Stimulated activated CD4-positive, alpha-beta T cell treated with anti-CD3 and anti-CD28 coated beads, TNF-alpha, amount 100 ng/mL, for 4 hours (primary cell): ENCODE results near the gene C1orf94.
"Not testable (repeated sequence)": the region's sequence is repeated elsewhere in the genome, so short reads cannot be mapped to it uniquely, and the experiment has no call there.

ENCODE experiments used
- DNase-seq, 3 experiments: peaks; one replicate each; pipeline ENCODE4 v3.0.0-alpha.2; 2020; ENCODE audit warnings: low read depth in 3 of 3

Gene C1orf94

GRCh38 chr1:34164771-34165391, 11.8 kb upstream of the C1orf94 start, which contains the start of gene CSMD2:
CSMD2 (minus strand) TSS chr1:34165230; CDS start chr1:34165097, 133 bp downstream.
- DNase-seq, result no peak

- no peak for DNase-seq
These were observed 11.2 kb upstream of the C1orf94 start for GRCh38 chr1:34165422-34165921.

GRCh38 chr1:34166191-34166624, 10.5 kb upstream of the C1orf94 start:
- no peak for DNase-seq

- no peak for DNase-seq
These were observed 9.9 kb upstream of the C1orf94 start for GRCh38 chr1:34166625-34167361.

DNA sequence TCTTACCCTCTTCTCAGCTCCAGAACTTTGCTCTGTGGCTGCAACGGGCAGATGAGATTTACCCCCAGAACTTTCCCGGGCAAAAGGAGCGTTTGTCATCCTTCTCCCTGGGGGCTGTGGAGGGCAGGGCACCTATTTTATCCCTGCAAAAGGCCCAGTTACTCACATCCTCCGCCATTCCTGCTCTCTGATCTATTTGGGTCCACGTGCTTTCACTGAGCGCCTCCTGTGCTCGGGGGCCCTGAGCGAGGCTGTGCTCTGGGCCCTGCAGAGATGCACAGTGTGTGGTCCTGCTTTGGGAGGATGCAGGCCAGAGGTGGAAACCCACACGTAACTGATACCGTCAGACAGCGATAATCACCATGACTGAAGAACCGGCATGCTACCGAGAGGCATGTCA, 9.3 kb upstream of the C1orf94 start:
- DNase-seq, result no peak

GRCh38 chr1:34175744-34176143, 963 bp upstream of the C1orf94 start:
- no peak for DNase-seq

DNA sequence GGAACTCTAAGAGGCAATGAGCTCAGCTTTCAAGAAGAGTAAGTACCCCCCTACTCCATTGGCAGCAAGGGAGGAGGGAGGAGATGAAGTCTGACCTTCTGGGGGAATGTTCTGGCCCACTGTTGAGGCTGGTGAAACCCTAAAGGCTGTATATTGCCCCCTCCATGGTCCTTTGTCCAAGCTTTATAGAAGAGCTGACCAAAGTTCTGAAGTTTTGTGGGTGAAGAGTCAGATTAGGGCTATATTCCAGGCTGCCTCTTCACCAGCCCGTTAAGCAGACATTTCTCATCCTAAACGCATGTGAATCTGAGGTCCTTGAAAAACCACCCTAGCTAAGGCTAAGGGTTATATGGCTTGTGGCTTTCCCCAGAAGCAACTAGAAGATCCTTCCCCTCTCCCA, 1.4 kb downstream of the C1orf94 start:
- no peak for DNase-seq

DNA sequence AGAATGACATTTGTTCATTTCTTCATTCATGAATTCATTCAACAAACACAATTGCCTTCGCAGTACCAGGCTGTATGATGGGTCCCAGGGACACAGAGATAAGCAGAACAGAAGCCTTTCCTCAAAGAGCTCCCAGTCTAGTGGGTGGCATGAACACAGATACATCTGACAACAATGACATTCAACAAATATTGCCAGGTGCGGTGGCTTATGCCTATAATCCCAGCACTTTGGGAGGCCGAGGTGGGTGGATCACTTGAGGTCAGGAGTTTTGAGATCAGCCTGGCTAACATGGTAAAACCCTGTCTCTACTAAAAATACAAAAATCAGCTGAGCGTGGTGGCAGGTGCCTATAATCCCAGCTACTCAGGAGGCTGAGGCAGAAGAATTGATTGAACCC, 6.7 kb downstream of the C1orf94 start:
- not testable (repeated sequence) for DNase-seq

GRCh38 chr1:34186741-34187494, 10.2 kb downstream of the C1orf94 start:
- no peak for DNase-seq

DNA sequence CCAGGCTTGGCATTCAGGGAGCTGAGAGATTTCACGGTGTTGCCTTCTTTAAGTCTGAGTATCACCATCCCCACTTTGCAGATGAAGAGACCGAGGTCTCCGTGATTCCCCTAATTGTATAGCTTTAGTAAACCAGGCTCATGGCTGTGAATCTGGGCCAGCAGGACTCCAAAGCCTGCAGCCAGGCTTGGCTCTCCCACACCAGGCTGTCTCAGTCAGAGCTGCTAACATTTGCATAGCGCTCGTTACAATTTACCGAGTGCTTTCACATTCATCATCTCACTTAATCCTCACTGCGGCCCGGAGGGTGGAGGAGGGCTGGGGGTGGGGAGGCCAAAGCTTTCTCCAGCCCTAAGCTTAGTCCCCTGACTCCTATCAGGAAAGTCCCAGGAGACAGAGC, 11.7 kb downstream of the C1orf94 start:
- DNase-seq, result no peak

- DNase-seq, result no peak
These were observed 12.3 kb downstream of the C1orf94 start for GRCh38 chr1:34188985-34189384.

DNA sequence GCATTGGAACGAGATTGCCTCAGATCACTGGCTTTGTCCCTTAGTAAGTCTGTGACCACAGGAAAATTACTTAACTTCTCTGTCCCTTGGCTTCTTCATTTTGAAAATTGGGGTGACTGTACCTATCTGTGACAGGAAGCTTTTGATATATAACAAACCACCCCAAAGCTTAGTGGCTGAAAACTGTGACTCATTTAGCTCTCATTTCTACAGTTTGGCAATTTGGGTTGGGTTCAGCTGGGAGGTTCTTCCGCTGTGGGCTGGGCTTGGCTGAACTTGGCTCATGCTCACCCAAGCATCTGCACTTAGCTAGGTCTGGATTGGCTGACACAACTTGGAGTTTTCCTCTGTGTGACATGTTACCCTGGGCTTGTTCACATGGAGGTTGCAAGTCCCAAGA, 14.0 kb downstream of the C1orf94 start:
- no peak for DNase-seq

DNA sequence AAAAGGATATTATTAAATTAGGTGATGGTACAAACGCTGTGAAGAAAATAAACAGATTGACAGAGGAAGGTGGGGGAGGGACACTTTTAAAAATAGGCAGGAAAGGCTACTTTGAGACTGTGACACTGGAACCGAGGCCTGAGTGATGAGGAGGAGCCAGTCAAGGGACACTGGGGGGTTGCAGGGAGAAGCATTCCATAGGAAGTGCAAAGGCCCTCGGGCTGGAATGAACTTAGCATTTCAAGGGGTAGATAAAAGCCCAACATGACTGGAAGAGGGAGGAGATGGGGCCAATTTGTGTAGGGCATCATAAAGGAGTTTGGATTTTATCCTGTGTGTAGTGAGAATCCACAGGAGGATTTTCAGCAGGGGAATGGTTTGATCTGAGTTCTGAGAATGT, 15.9 kb downstream of the C1orf94 start:
- DNase-seq, result no peak

GRCh38 chr1:34199927-34200326, 23.2 kb downstream of the C1orf94 start:
- DNase-seq, result no peak

DNA sequence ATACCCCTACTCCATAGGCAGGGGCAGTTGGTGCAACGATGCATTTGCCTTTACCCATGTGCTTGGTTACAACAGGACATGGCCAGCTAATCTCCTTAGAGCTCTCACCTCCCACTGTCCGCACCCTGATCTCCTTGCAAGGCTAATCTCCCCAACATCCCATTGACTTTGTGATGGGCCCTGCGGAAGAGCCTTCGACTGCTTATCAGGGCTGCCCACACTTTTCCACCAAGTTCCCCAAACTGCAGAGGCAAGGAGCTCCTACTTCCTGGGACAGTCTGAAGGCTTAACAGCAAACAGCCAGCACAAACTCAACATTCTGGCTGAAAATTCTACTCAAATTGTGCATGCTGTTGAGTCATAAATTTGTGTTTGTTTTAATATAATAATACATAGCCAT, 36.0 kb downstream of the C1orf94 start:
- DNase-seq, result no peak

DNA sequence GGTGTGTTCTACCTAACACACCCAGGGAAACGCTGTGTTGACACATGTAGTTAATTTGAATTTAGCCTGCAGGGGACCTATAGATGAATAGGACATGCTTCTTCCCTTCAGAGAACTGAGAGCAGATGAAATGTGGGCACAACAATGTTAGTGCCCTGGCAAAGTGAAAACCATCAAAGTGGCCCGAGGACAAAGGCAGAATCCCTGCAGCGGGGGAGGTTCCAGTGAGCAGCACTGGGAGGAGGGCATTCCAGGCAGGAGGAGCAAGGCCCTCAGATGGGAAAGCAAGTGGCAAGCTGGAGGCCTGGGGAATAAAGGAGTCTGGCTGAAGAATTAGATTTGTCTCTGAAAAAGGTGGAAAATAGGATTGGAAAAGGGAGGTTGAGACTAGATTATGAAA, 37.2 kb downstream of the C1orf94 start:
- DNase-seq, result no peak

GRCh38 chr1:34231441-34231840, 54.7 kb downstream of the C1orf94 start:
- no peak for DNase-seq

GRCh38 chr1:34235594-34235993, 58.9 kb downstream of the C1orf94 start:
- no peak for DNase-seq

DNA sequence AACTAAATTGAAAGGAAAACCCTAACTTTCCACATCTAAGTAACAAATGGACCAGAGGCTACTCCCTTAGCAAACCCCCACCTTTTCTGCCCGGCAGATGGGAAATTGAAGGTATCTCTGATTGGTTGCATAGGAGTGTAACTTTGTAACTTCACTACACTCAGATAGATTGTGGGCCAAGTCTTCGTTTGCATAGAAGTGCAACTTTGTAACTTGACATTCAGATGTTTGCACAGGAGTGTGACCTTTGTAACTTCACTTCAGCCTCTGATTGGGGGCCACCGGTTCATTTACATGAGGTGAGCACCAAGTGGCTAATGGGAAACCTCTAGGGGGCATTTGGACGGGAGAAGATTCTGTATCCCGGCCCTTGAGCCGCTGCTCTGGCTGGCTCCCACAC, 59.4 kb downstream of the C1orf94 start:
- DNase-seq, result no peak

DNA sequence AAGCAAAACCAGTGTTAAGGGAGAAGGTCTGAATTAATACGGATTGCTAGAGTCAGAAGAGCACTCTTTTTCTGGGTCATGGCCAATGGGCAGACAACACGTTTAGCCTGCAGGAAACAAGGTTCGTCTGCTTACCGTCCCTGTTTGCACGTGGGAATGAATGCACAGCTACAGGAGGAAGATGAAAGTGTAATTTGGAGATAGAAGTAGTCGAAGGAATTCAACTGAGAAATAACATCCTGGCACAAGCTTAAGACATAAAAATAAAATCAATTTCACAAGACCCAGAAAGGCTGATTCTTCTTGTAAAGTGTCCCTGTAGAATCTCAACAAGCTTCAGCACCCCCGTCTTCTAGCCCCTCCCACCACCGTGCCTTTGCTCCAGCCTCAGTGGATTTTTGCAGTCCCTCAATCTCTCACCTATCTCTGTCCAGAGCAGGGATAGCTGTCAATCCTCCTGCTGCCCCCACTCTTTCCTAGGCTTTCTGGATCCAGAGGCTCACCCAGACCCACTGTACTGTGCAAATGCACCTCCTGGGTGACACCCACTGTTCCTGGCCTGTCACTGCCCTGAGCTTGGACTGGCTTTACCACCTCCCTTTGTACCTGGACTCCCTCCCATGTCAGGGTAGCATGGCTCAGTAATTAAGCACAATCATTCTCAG, 60.6 kb downstream of the C1orf94 start:
- DNase-seq, result no peak

GRCh38 chr1:34245967-34246366, 69.3 kb downstream of the C1orf94 start:
- no peak for DNase-seq

DNA sequence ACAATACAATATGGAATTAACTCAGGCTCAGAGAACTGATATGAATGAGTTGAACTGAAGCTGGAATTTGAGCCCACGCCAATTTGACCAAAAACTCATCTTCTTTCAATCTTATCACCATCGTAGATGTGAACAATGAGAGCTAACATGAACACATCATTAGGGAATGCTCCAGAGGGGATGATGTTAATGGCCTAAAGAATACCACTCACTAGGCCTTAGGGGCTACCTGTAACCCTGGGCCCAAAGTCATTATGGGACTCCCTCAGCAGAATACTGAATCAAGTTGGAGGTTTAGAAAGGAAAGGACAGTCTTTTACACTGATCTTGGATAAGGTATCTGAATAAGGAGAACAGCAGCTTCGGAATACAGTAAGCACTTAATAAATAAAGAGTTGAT, 73.6 kb downstream of the C1orf94 start:
- DNase-seq, result no peak
